Stomach (tissue), 9 donors: Measurements from ENCODE around the gene PLEKHG3. TPM values are rescaled to one million over a fixed set of nuclear protein-coding genes. Genes with fewer than 3 reads are reported as not detected.

ENCODE experiments used
- DNase-seq, 2 donors: peaks; one replicate each; pipeline versions ENCODE4 v3.0.0 to v3.0.0-alpha.2; 2013 to 2019
- H3K27ac ChIP-seq, 5 donors: fragments of 200-600 bp in 4 of 5; sonication (generic) in 4 of 5; one replicate each; pipeline ENCODE4 v1.5.1; 2013 to 2019; ENCODE audit warnings: mild to moderate bottlenecking in 1 of 5, moderate library complexity in 1 of 5
- H3K27me3 ChIP-seq, 3 donors: fragments of 200-600 bp; sonication (generic); one replicate each; pipeline ENCODE4 v1.5.1; 2017 to 2019; ENCODE audit warnings: mixed run types in 1 of 3
- H3K36me3 ChIP-seq, 4 donors: fragments of 200-600 bp; sonication (generic); 1 replicate in 3 of 4; 2 replicates in 1 of 4; pipeline ENCODE4 v1.5.1; 2016 to 2019
- H3K4me1 ChIP-seq, 4 donors: fragments of 200-600 bp; sonication (generic); one replicate each; pipeline ENCODE4 v1.5.1; 2016 to 2019
- H3K4me3 ChIP-seq, 4 donors: fragments of 200-600 bp; sonication (generic) in 3 of 4; one replicate each; pipeline ENCODE4 v1.5.1; 2016 to 2019; ENCODE audit warnings: mild to moderate bottlenecking in 1 of 4
- H3K9me3 ChIP-seq, 4 donors: fragments of 200-600 bp; sonication (generic); one replicate each; pipeline ENCODE4 v1.5.1; 2016 to 2019
- CTCF ChIP-seq, 7 experiments: fragments of 450-650 bp in 4 of 7; fragments of 200-600 bp in 3 of 7; sonication (generic) in 3 of 7; IDR thresholded peaks; one replicate each; pipeline ENCODE4 v1.5.1; 2016 to 2019; ENCODE audit warnings: antibody characterized with exemption in 7 of 7, control low read depth in 2 of 7, mild to moderate bottlenecking in 1 of 7
- EP300 ChIP-seq: sonication (generic); formaldehyde crosslinking; IDR thresholded peaks from one replicate; pipeline ENCODE4 v1.6.1; 2017; ENCODE audit warnings: antibody characterized with exemption
- POLR2A ChIP-seq, 4 donors: fragments of 450-650 bp; IDR thresholded peaks; one replicate each; pipeline ENCODE4 v1.6.1; 2016; ENCODE audit warnings: antibody characterized with exemption in 4 of 4, control low read depth in 2 of 4, mild to moderate bottlenecking in 1 of 4, moderate library complexity in 1 of 4
- POLR2AphosphoS5 ChIP-seq, 3 donors: sonication (generic); formaldehyde crosslinking; IDR thresholded peaks; one replicate each; pipeline ENCODE4 v1.6.1; 2016; ENCODE audit warnings: antibody characterized with exemption in 3 of 3
- WGBS, 5 donors: extraction: QIAGEN DNeasy Blood & Tissue Kit in 3 of 5; methylation state at CpG; one replicate each; pipeline versions ENCODE4 v1.1.5 to v1.1.7; 2013 to 2018; 5-methylcytosine and 5-hydroxymethylcytosine counted together
- intact Hi-C: fragments of 100-400 bp; cut with DNase I; formaldehyde crosslinking; loops from one replicate; pipeline ENCODE4 v1.15.1; 2023; ENCODE audit warnings: low total_unique reads
- polyA plus RNA-seq, 3 donors: library from polyadenylated mRNA; stranded (reverse); fragments of 200-250 nt; gene quantifications; one replicate each; pipeline ENCODE4 v1.2.3, GENCODE V29; 2013
- total RNA-seq, 5 donors: library from RNA; depleted of rRNA; stranded (reverse); fragments of >200 nt; gene quantifications; one replicate each; pipeline versions ENCODE4 v1.1.0 to v1.2.3, GENCODE V29; 2014 to 2016
- donor health status: healthy with polysubstance abuse.
- donor health status: Bipolar disorder and iron deficiency.
- donor health status: healthy.

PLEKHG3 gene
- total and polyA plus RNA-seq, 8 donors: 7.3 to 292 (median 25.6) TPM

- intact Hi-C loops: no loop called here
- WGBS, 5 donors: 95 to 97% (median 96%) methylated on average over 27 of the region's 27 CpGs; no CpG with 5 or more reads in 1 of the 5 donors
- TF ChIP-seq POLR2A (IDR thresholded peaks at IDR 0.05): no peak
- no peak for TF ChIP-seq CTCF (IDR thresholded peaks at IDR 0.05)
- no peak for TF ChIP-seq POLR2AphosphoS5 (IDR thresholded peaks at IDR 0.05)
- no peak for TF ChIP-seq EP300
- H3K27ac ChIP-seq: no peak overlapping the region
- H3K4me3 ChIP-seq: no peak overlapping the region
- DNase-seq: no peak
- no peaks in the 10 kb centered on the region for H3K9me3 ChIP-seq
- H3K4me1 ChIP-seq: peaks cover 5 to 20% (median 18%) of the 10 kb centered on the region in 4 donors
- peaks cover 60 to 94% (median 86%) of the 10 kb centered on the region in 4 donors for H3K36me3 ChIP-seq
- no peaks in the 10 kb centered on the region for H3K27me3 ChIP-seq
Measured at GRCh38 chr14:64743061-64743460, 38.8 kb downstream of the PLEKHG3 start.

GRCh38 chr14:64745511-64746091 is 41.4 kb downstream of the PLEKHG3 start:
- H3K4me3 ChIP-seq: no peak overlapping the region
- peaks cover 37 to 84% (median 75%) of the 10 kb centered on the region in 4 donors for H3K36me3 ChIP-seq
- no peaks in the 10 kb centered on the region for H3K27me3 ChIP-seq
- TF ChIP-seq CTCF (IDR thresholded peaks at IDR 0.05): no peak
- TF ChIP-seq POLR2AphosphoS5 (IDR thresholded peaks at IDR 0.05): no peak
- TF ChIP-seq POLR2A (IDR thresholded peaks at IDR 0.05): no peak
- no peak for TF ChIP-seq EP300
- H3K9me3 ChIP-seq: no peaks in the 10 kb centered on the region
- DNase-seq: no peak
- 37 to 74% (median 62%) methylated on average over 8 of the region's 8 CpGs for WGBS, 5 donors
- H3K27ac ChIP-seq: peak overlapping the region in 1 of 5 donors; percentile 45
- intact Hi-C loops: no loop called here
- peaks cover 5 to 20% (median 18%) of the 10 kb centered on the region in 4 donors for H3K4me1 ChIP-seq

GRCh38 chr14:64746298-64747250 is 42.4 kb downstream of the PLEKHG3 start:
- Histone ChIP-seq H3K9me3 (no peaks in the 10 kb centered on the region), H3K36me3 (peaks cover 27 to 74% (median 65%) of the 10 kb centered on the region in 4 donors), H3K4me1 (peaks cover 5 to 20% (median 18%) of the 10 kb centered on the region in 4 donors), H3K27me3 (no peaks in the 10 kb centered on the region), H3K27ac (peak overlapping the region in 2 of 5 donors; percentile 16 to 45), H3K4me3 (no peak overlapping the region)
- no peak for TF ChIP-seq POLR2AphosphoS5 (IDR thresholded peaks at IDR 0.05)
- TF ChIP-seq EP300: no peak
- TF ChIP-seq POLR2A (IDR thresholded peaks at IDR 0.05): no peak
- no peak for TF ChIP-seq CTCF (IDR thresholded peaks at IDR 0.05)
- intact Hi-C loops: no loop called here
- DNase-seq: no peak
- 52 to 63% (median 60%) methylated on average over 12 of the region's 12 CpGs for WGBS, 5 donors

- Histone ChIP-seq H3K36me3 (peaks cover 20 to 66% (median 58%) of the 10 kb centered on the region in 4 donors), H3K4me3 (no peak overlapping the region), H3K27me3 (no peaks in the 10 kb centered on the region), H3K9me3 (no peaks in the 10 kb centered on the region), H3K27ac (no peak overlapping the region), H3K4me1 (peaks cover 5 to 20% (median 18%) of the 10 kb centered on the region in 4 donors)
- 80 to 91% (median 87%) methylated on average over 1 to 5 of the region's 5 CpGs for WGBS, 5 donors
- TF ChIP-seq POLR2A (IDR thresholded peaks at IDR 0.05): no peak
- TF ChIP-seq POLR2AphosphoS5 (IDR thresholded peaks at IDR 0.05): no peak
- no peak for TF ChIP-seq CTCF (IDR thresholded peaks at IDR 0.05)
- TF ChIP-seq EP300: no peak
- DNase-seq: no peak
- intact Hi-C loops: no loop called here
Measured at GRCh38 chr14:64747327-64747726, 43.1 kb downstream of the PLEKHG3 start.
